Neuron (in vitro differentiated cells): ENCODE data around the gene UBALD1.
A peak's percentile ranks its signal among the peaks of the same experiment; 100 is the strongest.

Experiments
- H2AFZ ChIP-seq: one replicate; pipeline ENCODE4 v1.6.1; 2013; ENCODE audit warnings: low read depth, mild to moderate bottlenecking, inconsistent platforms, low read length, moderate library complexity
- H3K27me3 ChIP-seq: one replicate; pipeline ENCODE4 v1.6.1; 2013; ENCODE audit warnings: low read length; ENCODE audit not compliant: insufficient read depth
- H3K36me3 ChIP-seq: one replicate; pipeline ENCODE4 v1.6.1; 2013; ENCODE audit warnings: low read length; ENCODE audit not compliant: insufficient read depth
- H3K4me1 ChIP-seq: one replicate; pipeline ENCODE4 v1.6.1; 2013; ENCODE audit warnings: low read length; ENCODE audit not compliant: insufficient read depth
- H3K4me3 ChIP-seq: 2 replicates; pipeline ENCODE4 v1.5.1; 2013; ENCODE audit warnings: mild to moderate bottlenecking, low read length, moderate library complexity
- H3K9me3 ChIP-seq: one replicate; pipeline ENCODE4 v1.6.1; 2013; ENCODE audit warnings: low read length

UBALD1 gene

GRCh38 chr16:4616047-4616811, 1.5 kb upstream of the UBALD1 start:
- peak overlapping the region; percentile 60 for H2AFZ ChIP-seq
- peaks cover 18% of the 10 kb centered on the region for H3K4me1 ChIP-seq
- peak overlapping the region; percentile 54 for H3K4me3 ChIP-seq
- no peaks in the 10 kb centered on the region for H3K36me3 ChIP-seq
- H3K9me3 ChIP-seq: no peaks in the 10 kb centered on the region
- H3K27me3 ChIP-seq: no peaks in the 10 kb centered on the region

- peaks cover 18% of the 10 kb centered on the region for H3K4me1 ChIP-seq
- peak overlapping the region; percentile 39 for H3K4me3 ChIP-seq
- no peaks in the 10 kb centered on the region for H3K9me3 ChIP-seq
- H3K36me3 ChIP-seq: no peaks in the 10 kb centered on the region
- H3K27me3 ChIP-seq: no peaks in the 10 kb centered on the region
- peak overlapping the region; percentile 66 for H2AFZ ChIP-seq
Observed at GRCh38 chr16:4615384-4616046, 827 bp upstream of the UBALD1 start.

- Histone ChIP-seq H2AFZ (peak overlapping the region; percentile 66), H3K36me3 (peaks cover 5% of the 10 kb centered on the region), H3K4me1 (peaks cover 18% of the 10 kb centered on the region), H3K4me3 (peak overlapping the region; percentile 92), H3K27me3 (no peaks in the 10 kb centered on the region), H3K9me3 (no peaks in the 10 kb centered on the region)
Observed at GRCh38 chr16:4613636-4614570, 785 bp downstream of the UBALD1 start.

- no peaks in the 10 kb centered on the region for H3K27me3 ChIP-seq
- H2AFZ ChIP-seq: no peak overlapping the region
- H3K36me3 ChIP-seq: peaks cover 6% of the 10 kb centered on the region
- no peaks in the 10 kb centered on the region for H3K9me3 ChIP-seq
- peaks cover 18% of the 10 kb centered on the region for H3K4me1 ChIP-seq
- H3K4me3 ChIP-seq: peak overlapping the region; percentile 92
Observed at GRCh38 chr16:4612977-4613635, 1.6 kb downstream of the UBALD1 start.

- Histone ChIP-seq H3K4me3 (no peak overlapping the region), H3K27me3 (no peaks in the 10 kb centered on the region), H3K9me3 (no peaks in the 10 kb centered on the region), H3K4me1 (peaks cover 18% of the 10 kb centered on the region), H3K36me3 (peaks cover 12% of the 10 kb centered on the region), H2AFZ (no peak overlapping the region)
Observed at GRCh38 chr16:4612474-4612931, 2.2 kb downstream of the UBALD1 start.

GRCh38 chr16:4611337-4612021, 3.2 kb downstream of the UBALD1 start:
- Histone ChIP-seq H3K36me3 (peaks cover 15% of the 10 kb centered on the region), H3K4me1 (peaks cover 13% of the 10 kb centered on the region)

GRCh38 chr16:4610011-4611005, 4.4 kb downstream of the UBALD1 start:
- Histone ChIP-seq H3K36me3 (peaks cover 15% of the 10 kb centered on the region), H3K4me3 (no peak overlapping the region), H3K4me1 (peaks cover 13% of the 10 kb centered on the region), H2AFZ (no peak overlapping the region), H3K9me3 (no peaks in the 10 kb centered on the region), H3K27me3 (no peaks in the 10 kb centered on the region)

More at GRCh38 chr16:4611337-4612021, 3.2 kb downstream of the UBALD1 start:
- H3K27me3 ChIP-seq: no peaks in the 10 kb centered on the region
- H3K9me3 ChIP-seq: no peaks in the 10 kb centered on the region
- H2AFZ ChIP-seq: no peak overlapping the region
- H3K4me3 ChIP-seq: no peak overlapping the region

- Histone ChIP-seq H3K9me3 (no peaks in the 10 kb centered on the region), H3K4me3 (no peak overlapping the region), H3K36me3 (peaks cover 15% of the 10 kb centered on the region)
Observed at GRCh38 chr16:4609200-4610010, 5.3 kb downstream of the UBALD1 start.

GRCh38 chr16:4608704-4608980, 6.0 kb downstream of the UBALD1 start:
- H3K27me3 ChIP-seq: no peaks in the 10 kb centered on the region

More at GRCh38 chr16:4609200-4610010, 5.3 kb downstream of the UBALD1 start:
- Histone ChIP-seq H3K4me1 (peaks cover 10% of the 10 kb centered on the region), H2AFZ (no peak overlapping the region), H3K27me3 (no peaks in the 10 kb centered on the region)

GRCh38 chr16:4607841-4608703, 6.6 kb downstream of the UBALD1 start:
- no peaks in the 10 kb centered on the region for H3K9me3 ChIP-seq

More at GRCh38 chr16:4608704-4608980, 6.0 kb downstream of the UBALD1 start:
- Histone ChIP-seq H3K4me3 (no peak overlapping the region), H3K36me3 (peaks cover 15% of the 10 kb centered on the region), H2AFZ (no peak overlapping the region), H3K4me1 (peaks cover 7% of the 10 kb centered on the region), H3K9me3 (no peaks in the 10 kb centered on the region)

More at GRCh38 chr16:4607841-4608703, 6.6 kb downstream of the UBALD1 start:
- Histone ChIP-seq H3K4me3 (no peak overlapping the region), H2AFZ (no peak overlapping the region), H3K27me3 (no peaks in the 10 kb centered on the region), H3K36me3 (peaks cover 15% of the 10 kb centered on the region), H3K4me1 (peaks cover 1% of the 10 kb centered on the region)
